HepG2 (cell line): ENCODE data around the gene ATP6V0E2. TPM values are rescaled to one million over a fixed set of nuclear protein-coding genes. Genes with fewer than 3 reads are reported as not detected.

Experiments used
- ATAC-seq: fragments of 200-7000 bp; cut with Tn5 transposase; 3 replicates; pipeline ENCODE4 v1.9.1; 2020; ENCODE audit warnings: mild to moderate bottlenecking, moderate library complexity
- BruUV-seq: library from RNA; stranded (reverse); fragments of 400-500 nt; replicated peaks from 2 replicates; lab custom pipeline; 2021; lab: Mats Ljungman, UMichigan
- CTCF ChIA-PET: fragments of 300-600 bp; formaldehyde crosslinking; extraction: SDS; loops from one replicate; lab custom pipeline; 2021; ENCODE audit warnings: low total read pairs, inconsistent platforms, low intra/inter-chr PET ratio; lab: Yijun Ruan, JAX
- POLR2A ChIA-PET: fragments of 350-600 bp; sonication (Branson Sonifier 250); formaldehyde crosslinking; loops from one replicate; lab custom pipeline; 2020; ENCODE audit warnings: antibody characterized with exemption, inconsistent platforms; lab: Yijun Ruan, JAX
- DNase-seq: peaks from one replicate; pipeline ENCODE4 v3.0.0-alpha.2; 2015; ENCODE audit warnings: low spot score
- FAIRE-seq: peaks from 3 replicates; lab custom pipeline; 2011; peaks lifted over from hg19 to GRCh38; lab: Jason Lieb, UNC
- H2AFZ ChIP-seq: one replicate; pipeline ENCODE4 v1.6.1; 2011; ENCODE audit warnings: low read length, inconsistent platforms
- H3K27ac ChIP-seq: fragments of 300-600 bp; 3 replicates; pipeline ENCODE4 v1.8.0; 2011; ENCODE audit warnings: mixed run types, mild to moderate bottlenecking, mixed read lengths, low read length, inconsistent platforms; ENCODE audit not compliant: insufficient read depth; ENCODE audit errors: extremely low read length
- H3K27me3 ChIP-seq, 2 experiments: fragments of 200-600 bp in 1 of 2; 2 replicates in 1 of 2; 3 replicates in 1 of 2; pipeline versions ENCODE4 v1.6.0 to v1.8.0; 2011; ENCODE audit warnings: low read length in 2 of 2, mild to moderate bottlenecking in 2 of 2, moderate library complexity in 2 of 2, inconsistent platforms in 1 of 2; ENCODE audit not compliant: insufficient read depth in 2 of 2, control insufficient read depth in 1 of 2
- H3K36me3 ChIP-seq, 2 experiments: fragments of 200-600 bp in 1 of 2; replicated peaks in 1 of 2; 2 replicates in 1 of 2; 3 replicates in 1 of 2; pipeline versions ENCODE4 v1.5.1 to v1.8.0; 2011; ENCODE audit warnings: low read length in 2 of 2, inconsistent platforms in 1 of 2; ENCODE audit not compliant: insufficient read depth in 2 of 2, control insufficient read depth in 1 of 2
- H3K4me1 ChIP-seq: 2 replicates; pipeline ENCODE4 v1.5.1; 2012; ENCODE audit warnings: low read length, inconsistent platforms; ENCODE audit not compliant: insufficient read depth
- H3K4me2 ChIP-seq: 2 replicates; pipeline ENCODE4 v1.6.0; 2011; ENCODE audit warnings: low read depth, low read length, inconsistent platforms
- H3K4me3 ChIP-seq, 3 experiments: fragments of 200-600 bp in 1 of 3; sonication (generic), shearing (Covaris generic) in 1 of 3; replicated peaks in 1 of 3; 2 replicates each; pipeline ENCODE4 v1.5.1; 2011 to 2016; ENCODE audit warnings: low read length in 3 of 3, inconsistent platforms in 2 of 3, low read depth in 2 of 3, mild to moderate bottlenecking in 2 of 3, control low read depth in 1 of 3, mixed read lengths in 1 of 3; ENCODE audit not compliant: insufficient read depth in 1 of 3
- H3K79me2 ChIP-seq: one replicate; pipeline ENCODE4 v1.6.1; 2011; ENCODE audit warnings: low read length, inconsistent platforms; ENCODE audit not compliant: insufficient read depth
- H3K9ac ChIP-seq: 2 replicates; pipeline ENCODE4 v1.6.0; 2011; ENCODE audit warnings: mild to moderate bottlenecking, low read depth, low read length, inconsistent platforms; ENCODE audit not compliant: insufficient read depth
- H3K9me3 ChIP-seq: 2 replicates; pipeline ENCODE4 v1.5.1; 2012; ENCODE audit warnings: mild to moderate bottlenecking, low read length
- H4K20me1 ChIP-seq: 2 replicates; pipeline ENCODE4 v1.6.0; 2011; ENCODE audit warnings: inconsistent platforms, mild to moderate bottlenecking, low read length, moderate library complexity; ENCODE audit not compliant: insufficient read depth
- AHDC1 ChIP-seq: sonication (generic); formaldehyde crosslinking; IDR thresholded peaks from 2 replicates; pipeline ENCODE4 v1.5.1; 2020; ENCODE audit warnings: mild to moderate bottlenecking, missing genetic modification reagents, borderline replicate concordance
- FUBP1 ChIP-seq: sonication (generic); formaldehyde crosslinking; IDR thresholded peaks from 2 replicates; pipeline ENCODE4 v1.5.1; 2020; ENCODE audit warnings: missing genetic modification reagents, mild to moderate bottlenecking, borderline replicate concordance
- GABPA ChIP-seq, 2 experiments: IDR thresholded peaks; 2 replicates each; pipeline ENCODE4 v1.6.1; 2011 to 2016; ENCODE audit warnings: low read depth in 2 of 2, low read length in 1 of 2, missing biosample characterization in 1 of 2, missing genetic modification characterization in 1 of 2
- HNRNPL ChIP-seq: fragments of 200-400 bp; formaldehyde crosslinking; IDR thresholded peaks from 2 replicates; pipeline ENCODE4 v1.6.1; 2017; ENCODE audit warnings: mild to moderate bottlenecking, low read depth, low read length
- RARG ChIP-seq: sonication (generic); formaldehyde crosslinking; IDR thresholded peaks from 2 replicates; pipeline ENCODE4 v1.4.0; 2020; ENCODE audit warnings: low read depth, mild to moderate bottlenecking, missing genetic modification reagents
- SIN3B ChIP-seq: fragments of 150-350 bp; IDR thresholded peaks from 2 replicates; pipeline ENCODE4 v1.6.1; 2014; ENCODE audit warnings: low read length
- SMARCE1 ChIP-seq: fragments of 450-650 bp; IDR thresholded peaks from 2 replicates; pipeline ENCODE4 v1.6.1; 2017; ENCODE audit warnings: borderline replicate concordance
- ZBTB2 ChIP-seq: sonication (generic); formaldehyde crosslinking; IDR thresholded peaks from 2 replicates; pipeline ENCODE4 v1.8.0; 2022; ENCODE audit warnings: low read depth, missing genetic modification reagents
- ZBTB7A ChIP-seq: sonication (generic); formaldehyde crosslinking; IDR thresholded peaks from 2 replicates; pipeline ENCODE4 v1.8.0; 2022; ENCODE audit warnings: mild to moderate bottlenecking, missing genetic modification reagents
- ZNF263 ChIP-seq: sonication (generic); formaldehyde crosslinking; IDR thresholded peaks from 2 replicates; pipeline ENCODE4 v1.4.0; 2020; ENCODE audit warnings: missing genetic modification reagents
- ZNF329 ChIP-seq: sonication (generic); formaldehyde crosslinking; IDR thresholded peaks from 2 replicates; pipeline ENCODE4 v1.9.0; 2021; ENCODE audit warnings: low read depth, mild to moderate bottlenecking, missing genetic modification reagents
- ZNF7 ChIP-seq: IDR thresholded peaks from 2 replicates; pipeline ENCODE4 v1.6.1; 2016; ENCODE audit warnings: missing biosample characterization, missing genetic modification reagents
- ZNF770 ChIP-seq: sonication (generic); formaldehyde crosslinking; IDR thresholded peaks from 2 replicates; pipeline ENCODE4 v1.5.0; 2020; ENCODE audit warnings: mild to moderate bottlenecking, missing genetic modification reagents
- WGBS: methylation state at CpG from one replicate; pipeline ENCODE4 v1.1.6; 2017; ENCODE audit warnings: low lambda C conversion rate; 5-methylcytosine and 5-hydroxymethylcytosine counted together
- in situ Hi-C: cut with HindIII; loops from 2 replicates; pipeline ENCODE4 v1.10.0; 2017; ENCODE audit warnings: low pct_unique_long_range_greater_than_20kb; ENCODE audit not compliant: extremely low pct_ligation_motif_present
- intact Hi-C: fragments of 100-400 bp; cut with micrococcal nuclease; formaldehyde crosslinking; loops from one replicate; pipeline ENCODE4 v1.10.0; 2022; ENCODE audit not compliant: unreplicated experiment
- polyA plus RNA-seq, 8 experiments: library from polyadenylated mRNA; depleted of rRNA in 3 of 8; stranded (reverse) in 7 of 8; unstranded in 1 of 8; fragments of >200 nt; fragmentation: Illumina TruSeq in 4 of 8; extraction: Trizol in 4 of 8; gene quantifications; 2 replicates each; pipeline versions ENCODE4 v1.2.1 to v1.2.3, GENCODE V29; 2011 to 2016; ENCODE audit warnings: low read depth in 4 of 8, missing spikeins in 1 of 8, mixed read lengths in 1 of 8; ENCODE audit not compliant: insufficient read depth in 1 of 8
- total RNA-seq, 5 experiments: library from RNA; depleted of rRNA; stranded (reverse); fragments of >200 nt; fragmentation: Illumina TruSeq; extraction: Trizol; gene quantifications; 2 replicates each; pipeline ENCODE4 v1.2.3, GENCODE V29; 2016; ENCODE audit warnings: low read depth in 1 of 5

Gene ATP6V0E2
- total and polyA plus RNA-seq, 2 of the 13 experiments (the other 11 are each of a cell fraction or from before 2014, with no cell fraction given): 36.8 to 203 TPM

GRCh38 chr7:149864751-149865150 is 9.0 kb upstream of the ATP6V0E2 start:
- Histone ChIP-seq H3K4me2 (no peak overlapping the region), H3K36me3 (no peaks in the 10 kb centered on the region), H3K27me3 (peaks cover 0 to 10% of the 10 kb centered on the region in 2 experiments; a peak in 1 of 5 replicates)
- no peak for DNase-seq
- TF ChIP-seq ZNF263 (CRISPR knock-in tag): no peak
- TF ChIP-seq ZNF770 (CRISPR knock-in tag): no peak
- TF ChIP-seq GABPA (IDR thresholded peaks at IDR 0.05; ENCODE audit: low read depth, low read length): no peak
- TF ChIP-seq GABPA (CRISPR knock-in tag; IDR thresholded peaks at IDR 0.05; ENCODE audit: low read depth): no peak
- no peak for TF ChIP-seq RARG (CRISPR knock-in tag)
- no peak for TF ChIP-seq FUBP1 (CRISPR knock-in tag)
- no peak for TF ChIP-seq HNRNPL
- no peak for TF ChIP-seq AHDC1 (CRISPR knock-in tag)
- TF ChIP-seq ZBTB7A (CRISPR knock-in tag): no peak
- TF ChIP-seq ZBTB2 (CRISPR knock-in tag): no peak
- no peak for TF ChIP-seq SMARCE1
- TF ChIP-seq ZNF329 (CRISPR knock-in tag): no peak
- no peak for TF ChIP-seq ZNF7 (CRISPR knock-in tag)
- TF ChIP-seq SIN3B: no peak
- TF ChIP-seq, all 625 proteins: peak for 0
- in situ Hi-C loops: loop anchor here (25.0 kb wide), 1 partner anchor 173 kb away; no protein-coding TSS in a partner anchor
- Histone ChIP-seq H3K9me3 (no peaks in the 10 kb centered on the region), H3K4me3 (no peak overlapping the region), H3K79me2 (no peaks in the 10 kb centered on the region), H2AFZ (no peak overlapping the region), H4K20me1 (no peaks in the 10 kb centered on the region), H3K4me1 (no peaks in the 10 kb centered on the region), H3K9ac (no peak overlapping the region), H3K27ac (no peak overlapping the region)
- no TSS peak for BruUV-seq
- ChIA-PET POLR2A (no interaction called here), CTCF (no interaction called here)
- ATAC-seq (no peak), FAIRE-seq (no peak)
- intact Hi-C loops: no loop called here
- 95% methylated on average over 3 of the region's 12 CpGs for WGBS
